ENCODE data around the gene SLC4A2.
A peak's percentile ranks its signal among the peaks of the same experiment; 100 is the strongest.

Gene SLC4A2

GRCh38 chr7:151081170-151082101 lies 22.0 kb downstream of the SLC4A2 start:
- DNase-seq: no peak

- DNase-seq: no peak
These were observed 23.0 kb downstream of the SLC4A2 start for GRCh38 chr7:151082141-151083070.

DNA sequence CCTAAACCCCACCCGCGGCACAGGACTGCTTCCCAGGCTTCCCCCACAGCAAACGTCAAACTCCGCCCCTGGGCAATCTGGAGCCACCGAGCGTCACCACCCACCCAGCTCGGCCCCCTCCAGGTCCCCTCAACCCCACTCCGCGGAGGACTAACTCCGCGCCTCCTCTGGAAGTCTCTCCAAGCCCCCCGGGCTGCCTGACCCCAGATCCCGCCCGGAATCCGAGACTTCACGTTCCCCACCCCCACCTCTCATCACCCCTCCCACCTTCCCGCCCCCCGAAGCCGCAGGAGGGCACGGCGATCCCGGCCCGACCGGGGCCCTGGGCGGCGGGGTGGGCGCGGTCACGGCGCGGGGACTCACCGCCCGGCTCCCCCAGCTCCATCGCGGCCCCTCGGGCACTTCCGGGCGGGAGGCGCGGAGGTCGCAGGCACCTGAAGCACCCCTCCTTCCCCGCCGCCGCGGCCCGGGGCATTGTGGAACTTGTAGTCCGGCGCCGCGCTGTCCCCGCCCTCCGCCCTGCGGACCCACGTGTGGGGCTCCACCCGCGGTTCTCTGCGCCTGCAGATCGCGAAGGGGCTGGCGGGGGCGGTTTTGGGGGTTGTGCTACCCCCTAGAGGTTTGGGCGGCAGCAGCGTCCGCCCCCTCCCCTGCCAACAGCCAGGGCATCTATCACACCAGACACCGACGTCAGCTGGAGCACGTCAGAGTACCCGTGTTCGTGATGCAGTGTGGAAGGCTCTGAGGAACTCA lies 23.9 kb downstream of the SLC4A2 start, which contains the start of gene TMUB1:
TSS of gene TMUB1 (minus strand) at position 423 of the 753 bp plus-strand sequence. CDS start 930 bp downstream, outside the sequence.
- DNase-seq: peak; percentile 77

- DNase-seq: no peak
These were observed 24.4 kb downstream of the SLC4A2 start for GRCh38 chr7:151083824-151084160.

DNA sequence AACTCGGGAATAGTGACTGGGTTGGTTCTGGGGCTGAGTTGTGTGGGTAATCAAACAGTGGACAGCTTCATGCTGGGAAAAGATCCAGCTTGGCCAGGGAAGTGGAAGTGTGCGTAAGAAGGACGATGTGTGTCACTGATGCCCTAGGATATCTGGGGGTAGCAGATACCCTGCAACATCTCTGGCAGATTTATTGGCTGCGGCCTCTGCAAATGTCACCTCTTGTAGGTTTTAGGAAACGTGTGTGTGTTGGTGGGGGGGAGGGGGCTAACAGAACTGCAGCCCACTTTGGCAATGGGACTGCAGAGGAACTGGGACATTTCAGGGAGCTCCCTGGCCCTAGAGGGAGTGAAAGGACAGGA lies 25.9 kb downstream of the SLC4A2 start:
- no peak for DNase-seq

GRCh38 chr7:151085691-151086620 lies 26.6 kb downstream of the SLC4A2 start, which contains the start of gene AGAP3:
Gene AGAP3, plus strand, starts transcription at chr7:151086475. Its CDS starts 267 bp downstream, at chr7:151086742.
- peak; percentile 87 for DNase-seq

DNA sequence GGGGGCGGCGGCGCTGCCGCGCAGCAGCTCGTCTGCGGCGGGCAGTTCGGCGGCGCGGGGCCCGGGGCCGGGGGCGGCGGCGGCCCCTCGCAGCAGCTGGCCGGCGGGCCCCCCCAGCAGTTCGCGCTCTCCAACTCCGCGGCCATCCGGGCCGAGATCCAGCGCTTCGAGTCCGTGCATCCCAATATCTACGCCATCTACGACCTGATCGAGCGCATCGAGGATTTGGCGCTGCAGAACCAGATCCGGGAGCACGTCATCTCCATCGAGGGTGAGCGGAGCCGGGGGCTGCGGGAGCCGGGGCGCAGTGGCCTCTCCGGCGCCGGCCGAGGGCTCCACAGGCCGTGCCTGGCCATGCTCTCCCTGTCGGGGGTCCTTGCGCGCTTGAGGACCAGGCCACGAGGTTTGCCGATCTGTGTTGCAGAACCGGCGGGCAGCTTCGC lies 27.4 kb downstream of the SLC4A2 start:
- peak; percentile 50 for DNase-seq

GRCh38 chr7:151087245-151088018 lies 28.0 kb downstream of the SLC4A2 start:
- DNase-seq: peak; percentile 42

DNA sequence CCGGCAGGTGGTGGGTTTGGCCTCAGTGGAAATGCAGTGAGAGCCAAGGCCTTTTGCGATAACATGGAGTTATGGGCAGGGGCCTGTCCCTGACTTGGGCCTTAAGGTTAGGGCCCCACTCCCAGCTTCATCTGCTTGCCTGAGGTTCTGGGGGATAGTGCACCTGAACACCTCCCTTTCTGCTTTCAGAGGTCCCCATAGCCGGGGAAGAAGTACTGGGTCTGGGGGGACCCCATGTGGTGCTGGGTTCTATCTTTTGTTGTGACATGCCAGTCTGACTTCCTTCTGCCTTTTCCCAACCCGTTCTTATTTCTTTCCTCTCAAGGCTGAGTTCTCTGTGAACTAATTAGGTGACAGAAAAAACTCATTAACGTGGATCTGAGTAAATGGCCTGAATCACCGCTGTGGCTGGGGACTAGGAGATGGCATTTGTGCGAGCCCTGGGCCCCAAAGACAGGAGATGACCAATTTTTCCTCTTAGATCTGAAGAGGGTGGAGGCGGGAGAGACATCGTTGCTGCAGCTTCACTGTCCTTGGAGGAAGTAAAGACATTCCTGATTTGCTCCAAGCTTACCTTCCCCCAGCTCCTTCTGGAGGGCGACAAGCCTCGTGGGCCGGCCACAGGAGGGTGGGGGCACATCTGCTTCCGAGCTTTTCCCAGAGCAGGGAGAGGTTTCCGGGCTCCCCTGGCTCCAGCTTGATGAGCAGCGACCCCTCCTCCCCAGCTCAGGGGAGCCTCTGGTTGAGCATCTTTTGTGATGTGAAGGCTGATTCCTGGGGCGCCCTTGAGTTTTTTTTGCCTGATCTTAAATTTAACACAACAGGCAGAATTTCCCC lies 28.8 kb downstream of the SLC4A2 start:
- no peak for DNase-seq

DNA sequence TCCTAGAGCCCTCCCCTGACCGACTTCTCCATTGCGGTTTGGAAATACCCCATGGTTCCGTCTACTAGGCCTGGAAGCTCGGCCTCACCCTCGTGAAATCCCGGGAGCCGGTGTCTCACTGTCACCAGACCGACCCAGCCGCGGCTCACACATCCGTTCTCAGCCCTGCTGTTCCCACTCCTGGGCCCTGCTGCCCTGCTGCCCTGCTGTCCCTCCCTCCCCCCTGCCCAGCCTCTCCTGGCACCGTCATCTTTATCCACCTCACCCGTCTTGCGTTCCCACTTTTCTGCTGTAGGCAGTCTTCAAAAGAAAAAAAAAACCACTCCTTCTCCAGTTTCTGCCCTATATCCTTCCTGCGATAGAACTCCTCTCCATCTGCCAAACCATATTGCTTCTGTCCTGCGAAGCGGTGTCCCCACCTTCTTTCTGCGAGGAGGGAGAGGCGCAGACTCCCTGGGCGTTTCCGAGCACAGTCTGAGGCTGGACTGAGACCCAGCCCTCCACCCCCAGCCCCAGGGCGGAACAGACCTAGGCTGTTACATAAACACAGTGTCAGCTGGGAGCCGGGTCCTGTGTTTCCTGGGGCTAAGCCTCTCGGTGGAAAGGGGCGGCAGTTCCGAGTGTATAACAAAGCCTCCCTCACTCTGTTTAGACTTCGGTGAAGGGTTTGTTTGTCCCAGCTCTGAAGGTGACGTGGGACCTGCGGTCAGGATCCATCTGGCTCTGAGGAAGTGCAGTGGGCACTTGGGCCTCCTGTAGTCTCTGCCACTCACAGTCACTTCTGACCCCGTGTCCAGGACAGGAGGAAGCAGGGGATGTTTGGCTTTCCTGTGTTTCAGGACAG lies 29.7 kb downstream of the SLC4A2 start:
- no peak for DNase-seq

GRCh38 chr7:151089893-151090730 lies 30.7 kb downstream of the SLC4A2 start:
- no peak for DNase-seq

DNA sequence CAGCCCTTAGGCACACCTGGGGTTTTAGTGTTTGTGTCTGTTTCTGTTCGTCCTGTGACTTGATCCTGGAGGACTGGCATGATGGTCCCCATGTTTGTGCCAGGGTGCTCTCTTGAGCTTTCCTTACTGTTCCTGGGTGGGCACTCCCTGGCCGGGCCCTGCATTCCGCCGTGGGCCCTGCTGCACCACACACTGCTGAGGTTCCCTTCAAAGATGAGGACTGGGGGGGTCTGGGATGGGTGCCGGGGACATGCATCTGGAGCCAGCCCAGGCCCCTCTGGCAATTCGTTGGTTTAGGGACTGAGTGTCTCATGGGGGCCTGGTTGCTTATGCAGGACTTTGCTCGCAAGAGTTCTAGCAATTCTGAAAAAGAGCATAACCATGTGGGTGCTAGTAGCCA lies 31.6 kb downstream of the SLC4A2 start:
- DNase-seq: no peak

DNA sequence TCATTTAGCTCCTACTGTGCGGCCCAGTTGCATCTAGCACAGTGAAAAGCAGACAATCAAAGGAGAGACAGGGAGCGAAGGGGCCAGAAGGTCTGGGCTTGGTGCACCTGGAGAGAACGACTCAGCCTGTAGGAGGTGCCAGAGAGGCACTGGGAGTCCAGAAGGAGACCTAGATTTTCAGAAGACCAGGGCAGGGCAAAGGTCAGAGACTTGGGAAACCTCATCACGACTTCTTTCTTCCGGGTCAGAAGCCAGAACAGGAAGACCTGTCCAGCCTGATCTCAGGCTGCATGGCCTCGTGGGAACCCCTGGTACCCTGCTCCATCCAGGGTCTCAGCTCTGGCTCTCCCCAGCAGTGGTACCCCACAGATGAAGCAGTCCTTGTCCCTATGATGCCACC lies 32.0 kb downstream of the SLC4A2 start:
- DNase-seq: no peak

GRCh38 chr7:151091988-151092387 lies 32.6 kb downstream of the SLC4A2 start:
- DNase-seq: no peak

GRCh38 chr7:151093748-151094147 lies 34.4 kb downstream of the SLC4A2 start:
- no peak for DNase-seq

DNA sequence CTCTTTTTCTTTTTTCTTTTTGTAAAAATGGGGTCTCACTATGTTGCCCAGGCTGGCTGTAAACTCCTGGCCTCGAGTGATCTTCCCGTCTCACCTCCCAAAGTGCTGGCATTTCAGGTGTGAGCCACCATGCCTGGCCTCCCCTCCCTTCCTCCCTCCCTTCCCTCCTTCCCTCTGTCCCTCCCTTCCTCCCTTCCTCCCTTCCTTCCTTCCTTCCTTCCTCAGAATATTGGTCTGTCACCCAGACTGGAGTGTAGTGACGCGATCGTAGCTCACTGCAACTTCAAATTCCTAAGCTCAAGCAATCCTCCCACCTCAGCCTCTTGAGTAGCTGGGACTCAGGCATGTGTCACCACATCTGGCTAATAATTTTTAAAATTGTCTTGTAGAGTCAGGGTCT lies 35.3 kb downstream of the SLC4A2 start:
- DNase-seq: no peak

GRCh38 chr7:151095123-151095797 lies 35.9 kb downstream of the SLC4A2 start:
- DNase-seq: no peak

Data from NCI-H345 (cell line).